Heart left ventricle (tissue), 16 donors: ENCODE measurements around the gene UBE3B. TPM values are rescaled to one million over a fixed set of nuclear protein-coding genes. Genes with fewer than 3 reads are reported as not detected.

Experiments used
- ATAC-seq, 4 donors: fragments of 200-7000 bp; cut with Tn5 transposase; one replicate each; pipeline ENCODE4 v1.9.1; 2020 to 2022; ENCODE audit warnings: moderate library complexity in 4 of 4, mild to moderate bottlenecking in 3 of 4, moderate number of reproducible peaks in 1 of 4
- DNase-seq, 5 donors: peaks; one replicate each; pipeline ENCODE4 v3.0.0-alpha.2; 2020
- H3K27ac ChIP-seq, 12 donors: fragments of 200-600 bp; sonication (generic) in 4 of 12; one replicate each; pipeline versions ENCODE4 v1.5.0 to v1.8.0; 2016 to 2022; ENCODE audit warnings: mild to moderate bottlenecking in 2 of 12
- H3K27me3 ChIP-seq, 9 donors: fragments of 200-600 bp; sonication (generic) in 2 of 9; one replicate each; pipeline versions ENCODE4 v1.5.1 to v1.8.0; 2016 to 2022; ENCODE audit warnings: mild to moderate bottlenecking in 3 of 9
- H3K36me3 ChIP-seq, 9 donors: fragments of 200-600 bp; sonication (generic) in 2 of 9; one replicate each; pipeline versions ENCODE4 v1.5.0 to v1.8.0; 2018 to 2022; ENCODE audit warnings: mild to moderate bottlenecking in 2 of 9
- H3K4me1 ChIP-seq, 12 donors: fragments of 200-600 bp; sonication (generic) in 4 of 12; one replicate each; pipeline versions ENCODE4 v1.5.0 to v1.8.0; 2016 to 2022; ENCODE audit warnings: mild to moderate bottlenecking in 3 of 12
- H3K4me3 ChIP-seq, 12 donors: fragments of 200-600 bp; sonication (generic) in 4 of 12; one replicate each; pipeline versions ENCODE4 v1.5.0 to v1.8.0; 2017 to 2022; ENCODE audit warnings: mild to moderate bottlenecking in 9 of 12, moderate library complexity in 4 of 12
- H3K9me3 ChIP-seq, 12 donors: fragments of 200-600 bp; sonication (generic) in 4 of 12; one replicate each; pipeline versions ENCODE4 v1.5.0 to v1.8.0; 2016 to 2022; ENCODE audit warnings: mild to moderate bottlenecking in 1 of 12
- CTCF ChIP-seq, 12 donors: fragments of 200-600 bp; sonication (generic) in 4 of 12; IDR thresholded peaks; one replicate each; pipeline versions ENCODE4 v1.5.0 to v1.8.0; 2018 to 2022; ENCODE audit warnings: antibody characterized with exemption in 12 of 12, mild to moderate bottlenecking in 5 of 12
- POLR2A ChIP-seq, 2 donors: fragments of 450-650 bp; IDR thresholded peaks; one replicate each; pipeline ENCODE4 v1.6.1; 2017; ENCODE audit warnings: antibody characterized with exemption in 2 of 2, mild to moderate bottlenecking in 2 of 2, moderate library complexity in 2 of 2
- WGBS, 4 donors: extraction: QIAGEN DNeasy Blood & Tissue Kit in 2 of 4; methylation state at CpG; one replicate each; pipeline versions ENCODE4 v1.1.5 to v1.1.7; 2013 to 2018; 5-methylcytosine and 5-hydroxymethylcytosine counted together
- intact Hi-C, 10 donors: fragments of 100-400 bp; cut with DNase I; formaldehyde crosslinking; loops; one replicate each; pipeline versions ENCODE4 v1.11.1 to v1.14.2; 2022
- polyA plus RNA-seq, 2 donors: library from polyadenylated mRNA; stranded (reverse); fragments of 200-250 nt; gene quantifications; one replicate each; pipeline ENCODE4 v1.2.3, GENCODE V29; 2013
- total RNA-seq, 9 donors: library from RNA; depleted of rRNA in 2 of 9; stranded (reverse); fragments of >200 nt in 2 of 9; fragmentation: NEBNext Ultra II Directional in 3 of 9; extraction: Animal tissue kit (Norgen Biotek cat#: 25700) in 3 of 9; gene quantifications; one replicate each; pipeline versions ENCODE4 v1.1.0 to v1.2.4, GENCODE V29; 2016 to 2023
- donor health status: ischemic (EF 13 %, LVEDD 7.1; RV severe dilation, severe dysfunction).
- donor health status: healthy with polysubstance abuse.
- donor health status: DM: no; HTN: yes; CAD: no.
- donor health status: DM: no; HTN: no; CAD: no.
- donor health status: ischemic (EF 25% LVEDD 6.9; RV normal size, moderate dysfunction).
- donor health status: ischemic (EF 25% LVEDD 5.7; RV mildly dilated, moderate dysfunction).
- donor health status: healthy.
- donor health status: DM: yes; HTN: yes; CAD: no.
- donor health status: ischemic (EF 35%, LVEDD 5.7; RV mildly dilated, moderate dysfunction).
- donor health status: nonischemic (EF 11% LVEDD 7.7; RV severe dilation, severe dysfunction).
- donor health status: DM: yes; HTN: yes; CAD: no.
- donor health status: PGD.
- donor health status: ischemic (EF 29% LVEDD 5.4; RV normal size, mild dysfunction).
- donor health status: nonischemic (EF 23%, LVEDD 6.1; RV moderate dilation, normal function).

The UBE3B gene
- total and polyA plus RNA-seq, 11 donors = 19.1 to 82.7 (median 50.6) TPM

- H3K27me3 ChIP-seq = no peaks in the 10 kb centered on the region
- DNase-seq (no peak), ATAC-seq (no peak)
- intact Hi-C loops = no loop called here
- H3K36me3 ChIP-seq = peaks cover 3 to 100% (median 100%) of the 10 kb centered on the region in 9 donors
- 92 to 93% (median 93%) methylated on average over 14 of the region's 14 CpGs for WGBS, 4 donors
- H3K9me3 ChIP-seq = no peaks in the 10 kb centered on the region
- no peak overlapping the region for H3K27ac ChIP-seq
- no peak overlapping the region for H3K4me3 ChIP-seq
- no peaks in the 10 kb centered on the region for H3K4me1 ChIP-seq
- no peak for TF ChIP-seq POLR2A (IDR thresholded peaks at IDR 0.05)
- TF ChIP-seq CTCF (IDR thresholded peaks at IDR 0.05) = no peak
Measured at GRCh38 chr12:109489016-109489954, 11.9 kb downstream of the UBE3B start.

- no peaks in the 10 kb centered on the region for H3K9me3 ChIP-seq
- no peak overlapping the region for H3K27ac ChIP-seq
- no peak for DNase-seq
- H3K27me3 ChIP-seq = no peaks in the 10 kb centered on the region
- peaks cover 3 to 100% (median 100%) of the 10 kb centered on the region in 9 donors for H3K36me3 ChIP-seq
- H3K4me1 ChIP-seq = no peaks in the 10 kb centered on the region
- H3K4me3 ChIP-seq = no peak overlapping the region
- TF ChIP-seq CTCF (IDR thresholded peaks at IDR 0.05) = no peak
- TF ChIP-seq POLR2A (IDR thresholded peaks at IDR 0.05) = no peak
- intact Hi-C loops = no loop called here
- ATAC-seq = no peak
- WGBS, 4 donors = 79 to 87% (median 85%) methylated on average over 1 of the region's 1 CpG
Measured at GRCh38 chr12:109489955-109490565, 12.6 kb downstream of the UBE3B start.

GRCh38 chr12:109491671-109492070 is 14.2 kb downstream of the UBE3B start:
- H3K36me3 ChIP-seq = peaks cover 3 to 100% (median 95%) of the 10 kb centered on the region in 9 donors
- no peaks in the 10 kb centered on the region for H3K27me3 ChIP-seq
- DNase-seq (no peak), ATAC-seq (no peak)
- TF ChIP-seq POLR2A (IDR thresholded peaks at IDR 0.05) (no peak), CTCF (IDR thresholded peaks at IDR 0.05) (no peak)
- no peak overlapping the region for H3K27ac ChIP-seq
- 93 to 96% (median 96%) methylated on average over 4 of the region's 4 CpGs for whole genome bisulfite sequencing, 4 donors
- no peaks in the 10 kb centered on the region for H3K4me1 ChIP-seq
- H3K4me3 ChIP-seq = no peak overlapping the region
- intact Hi-C loops = no loop called here
- H3K9me3 ChIP-seq = no peaks in the 10 kb centered on the region

- ATAC-seq (no peak), DNase-seq (no peak)
- Histone ChIP-seq H3K27ac (no peak overlapping the region), H3K36me3 (peaks cover under 1 to 100% (median 94%) of the 10 kb centered on the region in 9 donors), H3K4me3 (no peak overlapping the region), H3K27me3 (no peaks in the 10 kb centered on the region), H3K9me3 (no peaks in the 10 kb centered on the region), H3K4me1 (no peaks in the 10 kb centered on the region)
- TF ChIP-seq POLR2A (IDR thresholded peaks at IDR 0.05) (no peak), CTCF (IDR thresholded peaks at IDR 0.05) (no peak)
- intact Hi-C loops = no loop called here
- WGBS, 4 donors = 83 to 96% (median 90%) methylated on average over 5 of the region's 5 CpGs
Measured at GRCh38 chr12:109492371-109492770, 14.9 kb downstream of the UBE3B start.
